Measurements from ENCODE around the gene RPLP1. TPM values are rescaled to one million over a fixed set of nuclear protein-coding genes. Genes with fewer than 3 reads are reported as not detected.

The RPLP1 gene
- total RNA-seq (2021) (1,496 and 1,613 TPM in 2 replicates), Bru-seq, nascent RNA (percentile 100 among the genes with signal in this experiment), BruChase-seq, experiment 1, labeled RNA remaining after a 2-hour chase (percentile 99 among the genes with signal in this experiment), BruChase-seq, experiment 2, labeled RNA remaining after a 6-hour chase (percentile 100 among the genes with signal in this experiment)
- long read RNA-seq, transcript RPLP1-202 (3 exons, 445 nt), result minor isoform, 16 of 1,102 reads
- long read RNA-seq, transcript RPLP1-201 (4 exons, 1,197 nt), result major isoform, 1,056 of 1,102 reads
- long read RNA-seq, partial matches to known transcripts, result 10 of 1,102 reads
- long read RNA-seq, other reads (novel, unspliced or antisense), result 12 of 1,102 reads

DNA sequence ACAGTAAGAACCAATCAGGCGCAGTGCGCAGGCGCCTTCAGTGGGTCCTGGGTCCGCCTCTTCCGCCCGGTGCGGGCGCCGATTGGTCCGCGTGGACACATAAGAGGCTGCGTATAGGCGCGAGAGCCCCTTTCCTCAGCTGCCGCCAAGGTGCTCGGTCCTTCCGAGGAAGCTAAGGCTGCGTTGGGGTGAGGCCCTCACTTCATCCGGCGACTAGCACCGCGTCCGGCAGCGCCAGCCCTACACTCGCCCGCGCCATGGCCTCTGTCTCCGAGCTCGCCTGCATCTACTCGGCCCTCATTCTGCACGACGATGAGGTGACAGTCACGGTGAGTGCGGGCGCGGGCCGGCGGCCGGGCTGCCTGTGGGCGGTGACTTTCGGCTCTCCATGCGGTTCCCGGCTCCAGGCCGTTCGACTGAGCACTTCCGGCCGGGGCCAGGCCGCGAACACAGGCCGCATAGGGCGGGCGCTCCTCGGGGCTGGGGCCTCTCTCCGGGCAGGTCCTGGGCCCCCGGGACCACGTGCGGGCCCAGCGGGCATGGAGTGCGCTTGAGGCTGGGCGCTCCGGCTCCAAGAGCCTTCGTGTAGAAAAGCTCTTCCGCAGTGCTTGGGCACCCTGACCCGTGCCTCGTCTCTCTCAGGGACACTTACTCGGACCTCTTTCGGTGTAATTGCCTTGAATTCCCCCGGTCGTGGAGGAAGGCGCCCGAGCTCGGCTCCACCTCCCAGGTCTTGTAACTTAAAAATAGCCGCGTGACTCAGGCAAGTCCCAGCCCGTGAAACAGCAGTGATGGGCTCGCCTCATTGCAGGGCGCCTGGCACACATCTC is at the start of gene RPLP1:
Gene RPLP1, plus strand, starts transcription at position 127 of the 830 bp plus-strand sequence. Its CDS starts 131 bp downstream, at position 258.
- Histone ChIP-seq H3K9me3 (ENCODE audit: low read depth, low read length, poor library complexity, severe bottlenecking) (no peaks in the 10 kb centered on the region), H3K36me3 (ENCODE audit: insufficient read depth, low read length, poor library complexity, severe bottlenecking) (peaks cover 64% of the 10 kb centered on the region), H3K4me3 (ENCODE audit: low read depth, low read length, poor library complexity, severe bottlenecking) (peak within 1 kb of the TSS; percentile 83), H3K27ac (ENCODE audit: low read depth, low read length, poor library complexity, severe bottlenecking) (peak within 1 kb of the TSS; percentile 84), H3K4me1 (ENCODE audit: insufficient read depth, low read length, poor library complexity, severe bottlenecking) (peaks cover 22% of the 10 kb centered on the region), H3K27me3 (replicated peaks; ENCODE audit: insufficient read depth, low read depth, low read length, poor library complexity) (no peaks in the 10 kb centered on the region)
- ChIA-PET POLR2A (ENCODE audit: low non-redundant PET) (interaction anchor here (0.7 kb wide), 2 partner anchors 9 to 895 kb away, joined by 3 read pairs; no protein-coding TSS in a partner anchor), CTCF (no interaction called here)
- intact Hi-C loops (cut with micrococcal nuclease; ENCODE audit: unreplicated experiment), result no loop called here
- BruUV-seq (replicated peaks), result no TSS peak
- DNase-seq (ENCODE audit: low spot score), result peak; percentile 96
- TF ChIP-seq, protein P1, sequence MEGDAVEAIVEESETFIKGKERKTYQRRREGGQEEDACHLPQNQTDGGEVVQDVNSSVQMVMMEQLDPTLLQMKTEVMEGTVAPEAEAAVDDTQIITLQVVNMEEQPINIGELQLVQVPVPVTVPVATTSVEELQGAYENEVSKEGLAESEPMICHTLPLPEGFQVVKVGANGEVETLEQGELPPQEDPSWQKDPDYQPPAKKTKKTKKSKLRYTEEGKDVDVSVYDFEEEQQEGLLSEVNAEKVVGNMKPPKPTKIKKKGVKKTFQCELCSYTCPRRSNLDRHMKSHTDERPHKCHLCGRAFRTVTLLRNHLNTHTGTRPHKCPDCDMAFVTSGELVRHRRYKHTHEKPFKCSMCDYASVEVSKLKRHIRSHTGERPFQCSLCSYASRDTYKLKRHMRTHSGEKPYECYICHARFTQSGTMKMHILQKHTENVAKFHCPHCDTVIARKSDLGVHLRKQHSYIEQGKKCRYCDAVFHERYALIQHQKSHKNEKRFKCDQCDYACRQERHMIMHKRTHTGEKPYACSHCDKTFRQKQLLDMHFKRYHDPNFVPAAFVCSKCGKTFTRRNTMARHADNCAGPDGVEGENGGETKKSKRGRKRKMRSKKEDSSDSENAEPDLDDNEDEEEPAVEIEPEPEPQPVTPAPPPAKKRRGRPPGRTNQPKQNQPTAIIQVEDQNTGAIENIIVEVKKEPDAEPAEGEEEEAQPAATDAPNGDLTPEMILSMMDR (conservative IDR thresholded peaks at IDR 0.05; ENCODE audit: low read depth, low read length), result no peak
- TF ChIP-seq EZH2 (IDR thresholded peaks at IDR 0.05; ENCODE audit: borderline replicate concordance, low read depth, low read length, poor library complexity, severe bottlenecking), result no peak

DNA sequence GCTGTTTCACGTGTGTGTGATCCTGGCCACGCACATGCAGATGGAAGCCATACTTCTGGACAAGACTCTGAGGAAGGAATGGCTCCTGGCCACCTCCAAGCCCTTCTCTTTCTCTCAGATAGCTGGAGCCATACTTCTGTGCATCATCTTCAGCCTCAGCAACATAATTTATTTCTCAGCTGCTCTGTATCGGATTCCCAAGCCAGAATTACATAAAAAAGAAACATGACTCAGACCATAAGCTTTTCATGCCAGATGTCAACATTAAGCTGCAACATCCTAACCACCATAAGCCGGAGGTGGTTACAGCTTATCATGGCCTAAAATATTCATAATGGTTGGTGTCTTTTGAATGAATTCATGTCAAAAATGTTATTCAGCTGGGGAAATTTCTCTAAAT is 49.0 kb upstream of the RPLP1 start:
- ChIA-PET POLR2A (ENCODE audit: low non-redundant PET) (no interaction called here), CTCF (interaction anchor here (0.6 to 0.8 kb wide), 3 partner anchors 9 to 243 kb away, joined by 3 to 4 read pairs (median 3); no protein-coding TSS in a partner anchor)
- TF ChIP-seq EZH2 (IDR thresholded peaks at IDR 0.05; ENCODE audit: borderline replicate concordance, low read depth, low read length, poor library complexity, severe bottlenecking), result no peak
- TF ChIP-seq, protein P1 (conservative IDR thresholded peaks at IDR 0.05; ENCODE audit: low read depth, low read length), result no peak
- intact Hi-C loops (cut with micrococcal nuclease; ENCODE audit: unreplicated experiment), result no loop called here
- peak; percentile 62 for DNase-seq (ENCODE audit: low spot score)
- no peaks in the 10 kb centered on the region for H3K9me3 ChIP-seq (ENCODE audit: low read depth, low read length, poor library complexity, severe bottlenecking)
- H3K4me3 ChIP-seq (ENCODE audit: low read depth, low read length, poor library complexity, severe bottlenecking), result no peak overlapping the region
- no peaks in the 10 kb centered on the region for H3K36me3 ChIP-seq (ENCODE audit: insufficient read depth, low read length, poor library complexity, severe bottlenecking)
- H3K4me1 ChIP-seq (ENCODE audit: insufficient read depth, low read length, poor library complexity, severe bottlenecking), result peaks cover 8% of the 10 kb centered on the region
- no TSS peak for BruUV-seq (replicated peaks)
- no peak overlapping the region for H3K27ac ChIP-seq (ENCODE audit: low read depth, low read length, poor library complexity, severe bottlenecking)
- H3K27me3 ChIP-seq (replicated peaks; ENCODE audit: insufficient read depth, low read depth, low read length, poor library complexity), result no peaks in the 10 kb centered on the region

DNA sequence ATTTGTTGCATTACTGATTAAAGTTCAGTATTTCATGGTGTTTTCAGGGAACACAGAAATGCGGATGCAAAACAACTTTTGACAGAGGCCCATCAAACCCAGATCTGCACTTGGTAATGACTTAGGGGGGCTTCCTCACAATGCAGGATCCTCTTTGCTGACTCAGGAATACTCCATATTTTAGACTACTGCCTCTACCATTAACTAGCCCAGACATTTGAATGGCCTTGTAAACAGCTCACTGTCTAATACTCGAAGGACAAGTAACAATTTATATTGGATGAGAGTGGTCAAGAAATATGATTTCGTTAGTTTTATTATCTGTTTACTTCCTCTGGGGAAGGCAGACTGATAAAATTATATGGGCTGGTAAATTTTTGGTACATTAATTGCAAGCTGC is 47.5 kb upstream of the RPLP1 start:
- H3K27ac ChIP-seq (ENCODE audit: low read depth, low read length, poor library complexity, severe bottlenecking), result no peak overlapping the region
- intact Hi-C loops (cut with micrococcal nuclease; ENCODE audit: unreplicated experiment), result no loop called here
- H3K27me3 ChIP-seq (replicated peaks; ENCODE audit: insufficient read depth, low read depth, low read length, poor library complexity), result no peaks in the 10 kb centered on the region
- H3K4me3 ChIP-seq (ENCODE audit: low read depth, low read length, poor library complexity, severe bottlenecking), result no peak overlapping the region
- TF ChIP-seq, protein P1 (conservative IDR thresholded peaks at IDR 0.05; ENCODE audit: low read depth, low read length), result no peak
- TF ChIP-seq EZH2 (IDR thresholded peaks at IDR 0.05; ENCODE audit: borderline replicate concordance, low read depth, low read length, poor library complexity, severe bottlenecking), result no peak
- BruUV-seq (replicated peaks), result no TSS peak
- POLR2A ChIA-PET (ENCODE audit: low non-redundant PET), result no interaction called here
- H3K36me3 ChIP-seq (ENCODE audit: insufficient read depth, low read length, poor library complexity, severe bottlenecking), result no peaks in the 10 kb centered on the region
- CTCF ChIA-PET, result no interaction called here
- DNase-seq (ENCODE audit: low spot score), result no peak
- H3K9me3 ChIP-seq (ENCODE audit: low read depth, low read length, poor library complexity, severe bottlenecking), result no peaks in the 10 kb centered on the region
- H3K4me1 ChIP-seq (ENCODE audit: insufficient read depth, low read length, poor library complexity, severe bottlenecking), result peaks cover 8% of the 10 kb centered on the region
